SKM-1 treated with dmso at 0.1 percent for 144 hours (cell line): Measurements from ENCODE around the gene IL1RL2.

Experiments used
- DNase-seq: peaks from one replicate; lab custom pipeline; 2025; ENCODE audit not compliant: unreplicated experiment; lab: John Stamatoyannopoulos, UW

Gene IL1RL2

DNA sequence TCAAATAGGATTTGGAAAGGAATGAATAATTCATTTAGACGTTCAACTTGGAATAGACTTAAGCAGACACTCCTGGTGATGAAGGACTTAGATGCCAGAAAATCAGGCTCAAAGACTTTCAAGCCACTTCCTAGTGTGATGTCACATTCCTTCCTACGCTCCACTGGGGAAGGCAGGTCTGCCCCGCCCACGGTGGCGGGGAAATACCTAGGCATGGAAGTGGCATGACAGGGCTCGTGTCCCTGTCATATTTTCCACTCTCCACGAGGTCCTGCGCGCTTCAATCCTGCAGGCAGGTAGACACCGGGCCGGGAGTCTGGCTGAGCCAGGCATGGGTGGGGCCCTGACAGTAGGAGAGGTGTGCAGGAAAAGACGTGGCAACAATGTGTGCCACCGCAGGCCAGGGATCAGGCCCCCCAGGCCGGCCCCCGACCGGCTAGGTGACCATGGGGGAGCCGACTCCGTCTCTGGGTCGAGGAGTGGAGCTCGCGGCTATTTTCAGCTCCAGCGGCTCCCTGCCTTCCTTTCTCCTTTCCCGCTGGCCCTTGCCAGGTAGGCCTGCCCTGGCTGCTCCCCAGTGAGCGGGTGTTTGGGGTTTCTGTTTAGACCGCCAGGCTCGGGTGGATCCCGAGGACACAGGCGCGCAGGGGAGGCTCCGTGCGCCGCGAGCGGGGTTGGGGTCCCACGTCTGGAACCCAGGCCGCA, at the start of gene IL1RL2:
Gene IL1RL2 (plus strand): TSS at position 233 of the 705 bp plus-strand sequence. CDS start 845 bp downstream, outside the sequence.
- no peak for DNase-seq

DNA sequence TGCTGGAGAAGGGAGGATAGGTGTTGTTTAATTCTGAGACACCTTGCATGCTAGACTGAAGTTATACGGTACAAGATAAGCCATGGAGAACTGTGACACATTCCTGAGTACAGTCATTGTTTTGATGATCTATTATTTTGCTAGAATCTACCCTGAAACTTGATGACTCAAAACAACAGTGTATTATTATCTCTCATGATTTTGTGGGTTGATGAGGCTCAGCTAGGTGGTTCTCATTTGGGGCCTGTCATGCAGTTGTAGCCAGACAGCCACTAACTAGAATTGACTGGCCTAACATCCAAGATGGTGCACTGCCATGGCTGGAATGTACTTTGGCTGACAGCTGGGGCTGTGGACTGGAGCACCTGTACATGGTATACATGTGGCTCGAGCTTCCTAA, 49.7 kb upstream of the IL1RL2 start:
- no peak for DNase-seq

DNA sequence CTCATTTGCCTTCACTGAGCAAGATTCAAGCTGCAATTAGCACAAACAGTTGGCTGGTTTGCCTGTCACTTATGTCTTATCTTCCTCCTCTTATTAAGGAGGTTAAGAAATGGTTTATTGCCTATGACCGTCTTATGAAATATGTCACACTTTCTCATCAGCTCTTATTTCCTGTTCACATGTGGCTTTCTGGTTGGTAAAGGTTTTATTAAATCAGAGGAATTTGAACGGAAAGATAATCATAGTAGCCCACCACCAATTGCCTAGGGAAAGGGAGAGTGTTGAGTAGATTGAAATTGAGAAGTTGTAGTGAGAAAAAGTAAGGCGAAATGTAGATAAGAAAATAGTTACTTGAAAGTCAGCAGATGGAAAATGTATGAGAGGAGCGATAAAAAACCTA, 48.5 kb upstream of the IL1RL2 start:
- DNase-seq, result no peak

DNA sequence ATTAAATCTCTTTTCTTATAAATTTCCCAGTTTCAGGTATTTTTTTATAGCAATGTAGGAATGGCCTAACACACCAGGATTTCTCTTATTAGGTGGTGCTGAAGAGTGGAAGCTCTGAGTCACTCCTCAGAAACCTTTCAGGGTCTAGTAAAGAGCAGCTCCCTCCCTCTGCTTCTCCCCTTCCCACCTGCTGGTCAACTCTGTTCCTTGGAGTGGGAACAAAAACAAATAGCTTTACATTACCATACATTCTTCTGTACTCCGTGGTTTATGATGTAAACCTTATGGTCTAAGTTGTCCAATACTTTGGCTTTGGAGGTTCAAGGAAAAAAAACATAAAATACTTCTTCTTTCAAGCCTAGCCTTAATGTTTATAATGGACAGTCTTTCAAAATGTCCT, 47.0 kb upstream of the IL1RL2 start:
- no peak for DNase-seq

DNA sequence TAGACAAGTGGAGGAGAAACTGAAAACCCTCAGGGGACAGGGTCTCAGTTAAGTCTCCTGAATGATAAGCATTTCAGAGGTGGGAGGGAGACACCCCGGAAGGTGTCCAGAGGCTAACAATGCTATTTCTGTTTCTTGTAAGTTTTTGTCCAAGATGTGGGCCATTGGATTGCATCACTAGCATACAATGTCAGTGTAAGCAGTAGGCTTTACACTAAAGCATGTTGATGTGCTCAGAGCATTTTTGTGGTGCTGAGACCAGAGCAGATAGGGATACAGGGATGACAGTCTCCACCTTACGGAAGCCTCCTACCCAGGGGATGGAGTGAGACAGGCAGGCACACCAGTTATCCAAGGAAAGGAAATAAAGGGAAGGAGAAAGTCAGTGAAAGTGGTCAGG, 46.4 kb upstream of the IL1RL2 start:
- no peak for DNase-seq

DNA sequence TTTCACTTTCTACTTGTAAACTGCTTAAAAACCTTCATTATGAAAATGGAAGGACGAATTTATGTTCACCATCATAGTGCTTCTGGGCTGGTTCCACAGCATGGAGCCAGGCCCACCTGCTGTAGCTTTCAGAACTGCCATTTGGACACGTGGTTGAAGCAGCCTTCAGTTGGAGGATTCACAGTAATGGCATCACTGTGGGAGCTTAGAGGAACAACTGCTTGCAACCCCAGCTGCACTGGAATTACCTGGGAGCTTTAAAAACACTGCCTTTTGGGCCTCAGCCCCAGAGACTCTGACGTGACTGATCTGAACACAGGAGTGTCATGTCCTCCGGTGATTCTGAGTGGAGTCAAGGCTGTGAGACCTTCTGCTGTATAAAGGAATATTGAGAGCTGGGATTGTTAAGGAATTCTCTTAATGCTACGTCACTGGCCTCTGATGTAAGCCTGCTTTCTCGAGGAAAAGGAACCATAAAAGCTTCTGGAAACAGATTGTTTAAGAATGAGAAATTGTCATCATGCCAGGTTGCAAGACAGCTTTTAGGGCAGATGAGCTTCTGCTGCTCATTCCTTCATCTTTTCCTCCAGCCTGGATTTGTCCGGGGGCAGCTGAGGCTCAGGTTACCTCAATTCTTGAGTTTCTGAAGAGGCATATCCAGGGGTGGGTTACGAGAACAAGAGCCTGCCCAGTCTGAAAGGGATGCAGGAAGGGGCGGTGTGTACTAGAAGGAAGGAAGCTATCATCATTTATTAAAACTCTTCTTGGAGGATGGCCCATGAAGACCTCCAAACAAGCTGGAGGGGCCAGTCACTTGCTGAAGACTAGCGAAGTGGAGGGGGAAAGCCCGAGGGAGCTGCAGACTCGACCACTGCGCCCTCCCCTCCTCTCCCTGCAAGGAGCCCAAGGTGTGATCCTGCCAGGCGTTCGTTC, 45.5 kb upstream of the IL1RL2 start:
- no peak for DNase-seq

DNA sequence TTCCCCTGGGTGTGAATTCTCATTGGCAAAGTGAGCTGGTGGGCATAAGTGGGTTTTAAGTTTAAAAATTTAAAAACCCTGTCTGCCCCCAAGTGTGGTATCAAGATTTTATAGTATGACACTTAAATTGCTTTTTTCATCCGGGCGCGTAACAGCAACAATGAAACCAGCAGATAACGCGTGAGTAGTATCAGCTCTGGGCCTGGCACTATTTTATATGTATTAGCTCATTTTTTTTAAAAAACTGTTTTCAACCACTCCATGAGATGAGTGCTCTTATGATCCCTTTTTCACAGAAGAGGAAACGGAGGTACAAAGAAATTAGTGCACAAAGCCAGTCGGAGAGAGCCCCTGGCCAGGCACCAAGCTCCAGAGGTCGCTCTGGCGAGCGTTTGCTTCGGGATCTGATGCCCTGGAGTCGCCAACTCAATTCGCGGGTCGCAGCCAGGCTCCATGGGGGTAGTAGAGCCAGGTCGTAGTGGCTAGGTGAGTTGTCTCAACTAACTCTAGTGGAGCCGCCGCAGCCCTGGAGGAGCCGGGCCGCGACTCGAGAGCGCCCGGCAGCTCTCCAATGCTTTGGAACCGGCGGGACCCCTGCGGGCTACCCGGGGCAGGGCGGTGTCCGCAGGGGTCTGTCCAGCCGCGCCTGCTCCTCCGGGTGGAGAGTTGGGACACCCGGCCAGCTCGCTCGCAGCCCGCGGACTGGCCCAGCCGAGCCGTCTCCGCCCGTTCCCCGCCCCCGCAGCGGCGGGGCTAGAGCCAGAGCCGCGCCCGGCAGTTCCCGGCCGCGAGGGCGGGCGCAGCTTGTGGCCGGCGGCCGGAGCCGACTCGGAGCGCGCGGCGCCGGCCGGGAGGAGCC, 44.6 kb upstream of the IL1RL2 start, which contains the start of gene IL1R1:
Gene IL1R1 (plus strand): TSS at position 777 of the 859 bp plus-strand sequence. CDS start 14,979 bp downstream, outside the sequence.
- no peak for DNase-seq

DNA sequence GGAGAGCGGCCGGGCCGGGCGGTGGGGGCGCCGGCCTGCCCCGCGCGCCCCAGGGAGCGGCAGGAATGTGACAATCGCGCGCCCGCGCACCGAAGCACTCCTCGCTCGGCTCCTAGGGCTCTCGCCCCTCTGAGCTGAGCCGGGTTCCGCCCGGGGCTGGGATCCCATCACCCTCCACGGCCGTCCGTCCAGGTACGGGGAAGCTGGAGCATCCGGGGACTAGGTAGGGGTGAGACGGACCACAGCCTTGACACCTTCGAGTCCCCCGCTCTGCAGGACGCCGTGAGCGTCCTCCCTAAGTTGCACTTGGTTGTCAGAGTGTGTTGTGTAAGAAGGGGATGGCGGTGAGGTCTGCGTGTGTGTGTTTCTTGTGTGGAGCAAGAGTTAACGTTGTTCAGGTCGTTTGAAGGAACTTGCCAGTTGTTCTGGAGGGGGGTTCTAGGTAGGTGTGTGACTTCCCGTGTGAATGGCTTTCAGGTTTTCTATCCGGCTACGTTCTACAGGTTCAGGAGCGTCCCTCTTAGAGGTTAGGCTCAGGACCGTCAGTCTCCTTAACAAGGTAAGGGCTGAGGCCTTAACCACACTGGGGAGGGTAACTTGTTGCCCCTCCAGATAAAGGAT, 43.9 kb upstream of the IL1RL2 start:
- no peak for DNase-seq

DNA sequence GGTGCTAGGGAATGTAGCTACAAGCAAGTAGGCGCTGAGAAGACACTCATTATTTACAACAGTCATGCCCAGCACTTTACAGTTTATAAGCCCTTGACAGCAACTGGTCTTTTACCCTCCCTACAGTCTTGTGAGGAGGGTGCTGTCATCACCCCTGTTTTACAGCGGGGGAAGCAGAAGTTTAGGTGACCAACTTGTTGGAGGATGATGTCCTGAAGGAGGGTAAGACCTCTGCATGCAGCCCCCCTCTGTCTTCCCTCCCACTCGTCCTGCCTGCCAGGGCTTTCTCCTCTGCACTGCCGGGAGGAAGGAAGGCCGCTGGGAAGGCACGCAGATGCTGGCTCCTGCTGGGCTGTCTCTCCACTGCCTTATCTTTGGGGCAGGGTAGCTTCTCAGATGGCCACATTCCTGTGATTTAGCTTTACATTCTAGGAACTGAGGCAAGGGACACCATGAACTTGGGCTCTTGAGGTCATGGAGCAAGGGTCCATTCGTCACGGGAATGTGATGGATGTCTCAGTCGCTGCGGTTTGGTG, 43.3 kb upstream of the IL1RL2 start:
- no peak for DNase-seq

DNA sequence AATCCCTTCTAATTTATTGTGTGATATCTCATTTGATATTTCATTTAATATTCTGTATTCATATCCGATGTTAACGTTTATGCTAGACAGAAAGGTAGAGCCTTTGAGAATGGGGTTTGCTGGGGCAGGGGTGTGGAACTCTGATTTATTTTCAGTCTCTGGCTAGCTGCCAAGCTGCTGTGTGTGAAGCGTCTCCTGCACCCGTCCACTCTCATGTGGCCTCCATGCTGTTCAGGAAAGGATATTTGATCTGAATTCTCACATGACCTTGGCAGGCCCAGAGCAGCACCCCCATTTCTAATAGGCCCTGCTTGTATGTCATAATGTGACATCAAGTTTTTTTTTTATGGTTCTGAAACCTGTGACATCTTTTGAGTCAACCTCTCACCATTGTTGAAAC, 42.7 kb upstream of the IL1RL2 start:
- no peak for DNase-seq

DNA sequence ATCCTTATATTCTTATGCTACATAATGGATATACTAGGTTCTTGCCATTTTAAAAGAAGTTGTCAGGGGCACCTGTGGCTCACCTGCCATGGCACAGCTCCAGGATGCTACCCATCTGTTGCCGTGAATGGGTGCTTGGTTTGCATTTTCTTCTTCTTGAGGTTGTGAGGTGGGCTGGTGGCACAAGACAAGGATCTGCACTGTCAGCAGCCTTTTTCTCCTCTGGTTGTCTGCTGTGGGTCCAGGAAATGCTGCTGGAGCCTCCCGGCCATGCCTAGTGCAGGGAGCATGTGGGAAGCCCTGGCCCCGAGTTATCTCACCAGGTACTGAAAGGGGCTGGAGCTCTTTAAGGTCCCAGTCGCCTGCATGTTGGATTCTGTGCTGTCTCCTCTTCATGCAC, 41.7 kb upstream of the IL1RL2 start:
- no peak for DNase-seq

DNA sequence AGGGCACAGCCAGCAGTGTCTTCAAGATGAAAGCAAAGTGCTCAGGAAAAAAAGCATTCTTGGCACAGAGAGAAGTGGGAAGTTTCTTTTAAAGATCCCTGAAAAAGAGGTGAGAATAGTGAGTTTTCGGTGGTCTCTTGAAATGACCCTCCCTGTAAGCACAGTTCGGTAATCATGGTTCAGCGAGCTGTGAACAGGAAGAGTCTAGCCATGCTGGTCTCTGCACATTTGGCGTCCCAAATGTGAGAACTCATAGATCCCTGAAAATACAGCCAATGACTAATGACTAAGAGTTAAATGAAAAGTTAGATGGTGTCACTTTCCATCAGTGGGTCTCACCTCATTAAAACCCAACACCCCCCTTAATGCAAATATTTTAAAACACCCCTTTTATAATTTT, 40.9 kb upstream of the IL1RL2 start:
- DNase-seq, result no peak

DNA sequence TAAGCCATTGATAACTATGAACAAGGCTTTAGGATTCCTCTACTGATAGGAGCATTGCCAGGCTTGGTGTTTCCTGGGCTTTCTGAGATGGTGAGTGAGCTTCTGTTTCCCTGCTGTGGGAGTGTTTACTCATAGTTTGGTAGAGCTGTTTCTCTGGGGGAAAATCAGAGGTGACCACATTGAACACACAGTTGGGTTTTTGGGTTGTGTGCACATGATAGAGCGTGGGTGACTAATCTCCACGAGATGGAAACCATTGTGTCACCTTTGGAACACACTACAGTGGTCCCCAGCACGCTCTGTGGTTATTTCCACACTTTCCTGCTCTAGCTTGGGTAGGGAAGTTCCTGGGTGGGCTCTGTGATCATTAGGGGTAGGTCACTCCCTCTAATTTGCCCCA, 38.9 kb upstream of the IL1RL2 start:
- DNase-seq, result no peak

DNA sequence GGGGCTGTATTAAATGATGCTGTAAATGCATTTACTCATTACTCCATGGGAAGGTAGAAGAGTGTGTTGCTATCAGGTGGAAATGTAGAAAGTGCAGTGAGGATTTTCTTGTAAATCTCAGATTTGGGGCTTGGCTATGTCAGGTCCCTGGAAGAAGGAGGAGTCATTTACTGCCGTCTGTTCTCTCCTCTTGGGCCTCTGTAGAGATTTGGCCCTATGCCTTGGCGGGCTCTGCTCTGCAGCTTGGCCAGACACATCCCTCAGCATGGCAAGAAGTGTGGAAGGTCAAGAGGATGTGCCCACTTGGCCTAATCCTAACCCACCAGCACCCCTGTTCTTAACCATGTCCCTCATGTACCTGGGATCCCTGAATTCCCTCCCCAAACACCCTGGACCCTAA, 37.6 kb upstream of the IL1RL2 start:
- no peak for DNase-seq

DNA sequence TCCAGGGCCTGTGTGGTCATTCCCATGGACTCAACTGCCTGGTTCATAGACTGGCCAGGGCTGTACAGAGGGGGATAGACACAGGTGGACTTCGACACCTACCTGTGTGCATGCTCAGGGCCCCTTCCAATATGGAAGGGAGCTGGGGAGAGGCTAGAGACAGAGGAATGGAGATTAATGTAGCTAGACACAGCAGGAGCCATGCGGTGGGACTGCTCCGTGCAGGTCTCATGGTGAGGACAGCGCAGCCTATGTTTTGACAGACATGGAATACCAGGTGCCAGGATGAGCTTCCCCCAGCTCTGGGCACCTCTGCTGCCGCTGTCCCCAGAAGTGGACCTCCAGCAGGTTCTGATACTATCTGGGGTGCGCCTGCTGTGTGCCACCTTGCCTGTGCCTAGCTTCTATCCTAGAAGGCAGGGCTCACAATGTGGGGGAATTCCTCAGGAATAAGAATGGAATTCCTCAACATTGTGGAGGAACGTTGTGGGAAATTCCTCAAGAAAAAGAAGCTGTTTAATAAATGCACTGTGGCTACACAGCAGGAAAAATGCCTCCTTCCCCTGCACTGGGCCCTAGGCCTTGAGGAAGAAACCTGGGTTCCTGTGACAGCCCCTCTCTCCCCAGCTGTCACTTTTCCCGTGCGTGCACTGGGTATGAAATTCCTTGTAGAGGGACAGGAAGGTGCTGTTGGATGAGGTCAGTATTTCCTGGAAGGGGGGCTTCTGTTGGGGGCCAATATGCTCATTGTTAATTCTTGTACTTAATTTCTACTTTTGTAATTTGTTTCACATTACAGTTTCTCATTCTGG, 37.0 kb upstream of the IL1RL2 start:
- no peak for DNase-seq

DNA sequence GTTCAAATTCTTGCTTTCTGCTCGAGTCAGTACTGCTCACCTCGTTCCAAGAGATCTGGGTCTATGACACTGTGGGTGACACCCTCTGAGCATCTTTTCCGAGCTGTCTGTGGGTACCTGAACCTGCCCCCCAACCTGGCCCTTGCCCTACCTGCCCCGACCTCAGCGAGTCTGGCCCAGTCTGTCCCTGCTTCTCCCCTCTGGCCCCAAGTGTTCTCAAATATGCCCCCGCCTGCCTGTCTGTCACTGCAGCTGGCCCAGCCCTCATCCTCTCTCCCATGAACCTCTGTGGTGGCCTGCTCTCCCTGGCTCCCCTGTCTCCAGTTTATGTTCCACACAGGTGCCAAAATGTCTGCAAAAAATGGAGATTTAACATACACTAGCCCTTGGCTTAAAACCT, 32.5 kb upstream of the IL1RL2 start:
- DNase-seq, result no peak

DNA sequence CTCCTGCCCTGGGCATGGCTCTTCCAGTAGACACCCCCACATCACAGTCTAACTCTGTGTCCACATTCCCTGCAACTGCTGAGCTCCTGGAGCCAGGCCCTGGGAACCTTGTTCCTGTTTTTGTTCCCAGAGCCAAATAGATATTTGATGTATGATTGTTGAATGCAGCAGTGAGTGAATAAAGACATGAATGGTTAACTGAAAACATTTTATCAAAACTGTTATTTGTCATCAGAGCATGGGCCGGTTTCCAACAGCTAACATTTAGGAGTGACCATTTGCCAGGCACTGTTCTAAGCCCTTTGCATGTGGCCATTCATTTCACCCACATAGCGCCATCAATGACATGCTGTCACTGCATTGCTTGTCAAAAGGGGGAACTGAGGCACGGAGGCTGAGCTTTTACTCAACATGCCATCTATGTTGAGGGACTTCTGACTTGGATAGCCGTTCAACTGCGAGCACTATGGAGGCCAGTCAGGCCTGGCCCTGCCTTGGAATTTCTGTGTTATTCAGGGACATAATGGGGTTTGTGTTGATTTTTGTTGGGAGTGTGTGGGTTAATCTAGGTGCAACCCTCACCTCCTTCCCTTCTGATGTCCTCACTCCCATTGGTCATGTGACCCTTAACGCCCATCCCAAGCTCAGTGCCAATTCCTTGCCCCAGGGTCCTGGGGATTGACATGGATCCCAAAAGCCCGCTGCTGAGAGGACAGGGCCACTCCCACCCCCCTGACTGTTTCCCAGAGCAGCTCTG, 31.7 kb upstream of the IL1RL2 start:
- DNase-seq, result no peak

DNA sequence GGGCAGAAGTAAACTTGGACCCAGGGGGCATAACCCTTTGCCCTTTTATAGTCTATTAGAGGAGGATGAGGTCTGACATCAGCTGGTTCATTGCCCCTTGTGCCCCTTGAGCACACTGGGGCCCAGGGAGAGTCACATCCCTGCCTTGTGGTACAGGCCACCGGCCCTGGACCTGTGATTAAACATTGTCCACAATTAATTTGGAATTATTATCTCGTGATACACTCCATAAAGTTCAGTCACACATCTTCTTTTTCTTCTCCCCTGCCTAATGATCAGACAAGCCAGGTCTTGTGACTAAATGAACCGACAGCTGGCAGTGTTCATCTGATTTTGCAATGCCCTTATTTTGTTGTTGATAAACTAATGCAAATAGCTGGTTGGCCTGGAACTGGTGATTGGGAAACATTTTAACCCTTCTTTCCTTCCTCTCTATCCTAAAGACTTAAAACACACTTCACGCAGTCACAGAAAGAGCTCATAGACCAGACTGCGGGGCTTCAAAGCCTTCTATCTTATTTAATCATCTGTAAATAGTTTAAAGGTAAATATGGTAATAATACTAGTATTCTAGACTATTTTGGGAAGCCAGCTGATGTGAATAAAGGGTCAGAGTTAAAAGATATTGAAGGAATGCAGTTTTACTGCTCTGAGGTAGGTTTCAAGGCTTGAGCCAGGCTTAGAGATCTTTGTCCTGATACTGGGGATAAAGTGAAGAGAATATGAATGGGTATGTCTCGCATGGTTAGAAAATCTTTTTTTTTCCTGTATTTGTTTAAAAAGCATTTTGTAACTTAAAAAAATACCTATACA, 30.9 kb upstream of the IL1RL2 start:
- no peak for DNase-seq
